Stimulated activated memory B cell treated with anti-CD40 and anti-IgM and Interleukin-4, amounts not matched to agents 10 μg/mL and 1 μg/mL and 100 μg/mL, for 72 hours (primary cell): ENCODE data around the gene PPP1R37.

Experiments
- ATAC-seq: fragments of 150-1000 bp; cut with Tn5 transposase; 2 replicates; pipeline ENCODE4 v1.10.0; 2021
- H3K27ac Mint-ChIP-seq: one replicate; pipeline ENCODE4 v1.8.0; 2022; ENCODE audit warnings: mild to moderate bottlenecking, mixed read lengths
- H3K27me3 Mint-ChIP-seq: one replicate; pipeline ENCODE4 v1.8.0; 2022; ENCODE audit warnings: mixed read lengths
- H3K36me3 Mint-ChIP-seq: one replicate; pipeline ENCODE4 v1.8.0; 2022; ENCODE audit warnings: mixed read lengths
- H3K4me1 Mint-ChIP-seq: one replicate; pipeline ENCODE4 v1.8.0; 2022; ENCODE audit warnings: mixed read lengths
- H3K4me3 Mint-ChIP-seq: one replicate; pipeline ENCODE4 v1.8.0; 2022; ENCODE audit warnings: mild to moderate bottlenecking, moderate library complexity, mixed read lengths
- H3K9me3 Mint-ChIP-seq: one replicate; pipeline ENCODE4 v1.8.0; 2022; ENCODE audit warnings: mixed read lengths

Gene PPP1R37

DNA sequence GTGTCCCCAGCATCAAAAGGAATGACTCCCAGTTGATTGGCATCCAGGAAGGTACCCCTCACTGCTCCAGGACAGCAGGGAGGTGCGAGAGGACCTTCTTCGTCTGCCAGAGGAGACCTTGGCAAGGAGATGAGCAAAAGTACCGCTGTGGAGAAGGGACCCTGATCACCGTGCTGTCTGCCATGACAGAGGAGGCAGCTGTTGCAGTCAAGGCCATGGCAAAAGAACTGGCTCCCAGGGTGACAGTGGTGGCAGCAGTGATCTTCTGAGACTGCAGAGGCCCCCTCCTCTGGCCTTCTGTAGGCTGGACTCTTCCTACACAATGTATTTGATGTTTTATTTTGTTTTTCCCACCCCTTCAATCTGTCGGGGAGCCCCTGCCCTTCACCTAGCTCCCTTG, 35.8 kb downstream of the PPP1R37 start:
- Mint-ChIP-seq H3K4me1 (peaks cover 40% of the 10 kb centered on the region), H3K27ac (no peak overlapping the region), H3K9me3 (no peaks in the 10 kb centered on the region), H3K4me3 (no peak overlapping the region), H3K36me3 (no peaks in the 10 kb centered on the region), H3K27me3 (no peaks in the 10 kb centered on the region)
- ATAC-seq, result no peak

DNA sequence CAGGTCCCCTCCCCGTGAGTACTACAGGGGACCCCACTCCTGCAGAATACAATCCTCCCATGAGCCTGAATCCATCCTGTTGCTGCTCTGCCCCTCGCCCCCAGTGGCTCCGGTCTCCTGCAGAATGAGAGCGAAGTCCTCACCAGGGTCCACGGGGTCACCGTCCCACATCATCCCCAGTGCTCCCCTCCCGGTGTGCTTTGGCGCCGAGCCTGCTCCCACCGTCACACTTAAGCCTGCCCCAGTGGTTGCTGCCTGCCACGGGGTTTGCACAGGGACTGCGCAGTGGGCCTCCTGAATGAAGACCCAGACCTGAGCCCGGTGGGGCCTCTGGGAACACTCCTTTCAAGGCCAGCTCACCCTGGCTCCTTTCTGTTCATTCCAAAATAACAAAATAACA, 37.3 kb downstream of the PPP1R37 start:
- no peaks in the 10 kb centered on the region for H3K27me3 Mint-ChIP-seq
- H3K27ac Mint-ChIP-seq, result no peak overlapping the region
- no peaks in the 10 kb centered on the region for H3K9me3 Mint-ChIP-seq

DNA sequence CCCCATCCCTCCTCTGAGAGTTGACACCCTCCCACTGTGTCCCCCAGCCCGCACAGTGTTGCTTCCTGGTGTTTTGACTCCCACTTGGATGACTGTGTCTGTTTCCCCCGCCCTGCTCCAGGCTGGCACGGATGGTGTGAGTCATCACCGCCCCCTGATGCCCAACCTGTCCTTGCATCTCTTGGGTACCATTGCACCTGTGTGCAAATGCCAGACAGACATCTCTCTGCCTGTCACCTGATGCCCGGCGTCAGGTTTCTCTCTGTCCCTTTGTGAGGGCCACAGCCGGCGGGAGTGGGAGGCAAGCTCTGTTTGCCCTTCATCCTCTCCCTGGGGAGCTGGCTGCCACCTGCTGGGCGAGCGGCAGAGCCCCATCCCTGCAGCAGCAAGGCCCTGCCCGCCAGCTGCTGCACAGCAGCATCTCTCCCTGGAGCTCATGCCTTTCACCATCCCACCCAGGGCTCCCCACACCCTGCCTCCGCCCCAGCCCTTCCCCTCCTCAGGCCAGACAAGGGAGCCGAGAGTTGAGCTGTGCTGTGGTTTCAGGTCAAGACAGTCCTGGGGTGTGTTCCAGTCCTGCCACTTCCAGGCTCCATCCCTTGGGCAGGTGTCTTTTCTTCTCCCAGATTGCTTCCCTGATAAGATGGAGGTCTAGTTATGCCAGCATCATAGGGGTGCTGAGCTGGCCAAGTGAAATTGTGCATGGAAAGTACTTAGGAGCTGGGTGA, 38.1 kb downstream of the PPP1R37 start:
- H3K27ac Mint-ChIP-seq, result peak overlapping the region; percentile 44
- H3K4me1 Mint-ChIP-seq, result peaks cover 39% of the 10 kb centered on the region
- peak; percentile 51 for ATAC-seq
- peaks cover 6% of the 10 kb centered on the region for H3K36me3 Mint-ChIP-seq
- H3K27me3 Mint-ChIP-seq, result no peaks in the 10 kb centered on the region
- H3K4me3 Mint-ChIP-seq, result no peak overlapping the region
- H3K9me3 Mint-ChIP-seq, result no peaks in the 10 kb centered on the region

More for the DNA sequence above, 37.3 kb downstream of the PPP1R37 start:
- ATAC-seq, result no peak
- peaks cover 42% of the 10 kb centered on the region for H3K4me1 Mint-ChIP-seq
- peaks cover 6% of the 10 kb centered on the region for H3K36me3 Mint-ChIP-seq
- H3K4me3 Mint-ChIP-seq, result no peak overlapping the region

DNA sequence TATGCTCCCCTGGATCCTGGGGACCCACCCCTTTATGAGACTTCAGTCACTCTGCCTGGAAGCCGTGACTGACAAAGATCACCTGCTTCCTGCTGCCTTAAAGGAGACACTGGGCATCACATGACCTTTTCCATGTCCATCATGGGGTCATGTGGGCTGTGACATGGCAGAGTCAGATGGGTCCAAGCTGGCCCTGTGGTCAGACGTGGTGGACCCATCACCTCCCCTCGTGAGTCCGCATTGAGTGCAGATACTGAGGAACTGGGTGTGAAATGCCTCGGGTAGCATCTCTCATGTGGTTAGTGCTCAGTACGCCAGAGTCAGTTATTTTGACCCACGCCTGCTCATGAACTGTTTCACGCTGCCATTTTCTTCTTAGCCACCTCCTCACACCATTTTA, 40.7 kb downstream of the PPP1R37 start:
- ATAC-seq, result no peak
- H3K27ac Mint-ChIP-seq, result peak overlapping the region; percentile 66
- no peaks in the 10 kb centered on the region for H3K9me3 Mint-ChIP-seq
- no peaks in the 10 kb centered on the region for H3K27me3 Mint-ChIP-seq
- peaks cover 11% of the 10 kb centered on the region for H3K36me3 Mint-ChIP-seq
- peaks cover 55% of the 10 kb centered on the region for H3K4me1 Mint-ChIP-seq
- no peak overlapping the region for H3K4me3 Mint-ChIP-seq

DNA sequence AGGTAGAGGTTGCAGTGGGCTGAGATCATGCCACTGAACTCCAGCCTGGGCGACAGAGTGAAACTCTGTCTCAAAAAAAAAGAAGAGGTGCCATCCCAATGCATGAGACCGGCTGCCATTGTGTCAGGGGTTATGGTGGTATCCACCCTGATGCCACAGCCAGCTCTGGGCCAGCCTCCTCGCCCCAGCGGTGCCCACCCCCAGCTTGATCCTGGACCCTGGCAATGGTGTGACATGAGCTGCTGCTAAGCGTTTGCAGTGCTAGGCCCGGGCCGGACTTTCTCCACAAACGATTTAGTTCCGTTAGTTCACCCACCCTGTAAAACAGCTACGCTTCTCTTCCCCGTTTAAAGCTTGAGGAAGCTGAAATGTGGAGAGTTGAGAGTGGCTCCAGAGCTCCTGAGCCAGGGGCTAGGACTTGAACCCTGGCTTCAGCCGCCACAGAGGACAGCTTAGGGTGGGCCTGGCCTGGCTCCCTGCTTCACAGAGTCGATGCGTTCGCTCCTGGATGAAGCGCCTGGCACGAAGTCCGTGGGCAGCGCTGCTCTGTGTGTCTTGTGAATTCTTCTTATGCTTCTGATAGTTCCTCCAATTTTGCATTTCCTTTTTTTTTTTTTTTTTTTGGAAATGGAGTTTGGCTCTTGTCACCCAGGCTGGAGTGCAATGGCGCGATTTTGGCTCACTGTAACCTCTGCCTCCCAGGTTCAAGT, 42.4 kb downstream of the PPP1R37 start:
- Mint-ChIP-seq H3K4me3 (no peak overlapping the region), H3K4me1 (peaks cover 55% of the 10 kb centered on the region), H3K9me3 (no peaks in the 10 kb centered on the region), H3K27ac (peak overlapping the region; percentile 84), H3K36me3 (peaks cover 12% of the 10 kb centered on the region), H3K27me3 (no peaks in the 10 kb centered on the region)
- no peak for ATAC-seq

DNA sequence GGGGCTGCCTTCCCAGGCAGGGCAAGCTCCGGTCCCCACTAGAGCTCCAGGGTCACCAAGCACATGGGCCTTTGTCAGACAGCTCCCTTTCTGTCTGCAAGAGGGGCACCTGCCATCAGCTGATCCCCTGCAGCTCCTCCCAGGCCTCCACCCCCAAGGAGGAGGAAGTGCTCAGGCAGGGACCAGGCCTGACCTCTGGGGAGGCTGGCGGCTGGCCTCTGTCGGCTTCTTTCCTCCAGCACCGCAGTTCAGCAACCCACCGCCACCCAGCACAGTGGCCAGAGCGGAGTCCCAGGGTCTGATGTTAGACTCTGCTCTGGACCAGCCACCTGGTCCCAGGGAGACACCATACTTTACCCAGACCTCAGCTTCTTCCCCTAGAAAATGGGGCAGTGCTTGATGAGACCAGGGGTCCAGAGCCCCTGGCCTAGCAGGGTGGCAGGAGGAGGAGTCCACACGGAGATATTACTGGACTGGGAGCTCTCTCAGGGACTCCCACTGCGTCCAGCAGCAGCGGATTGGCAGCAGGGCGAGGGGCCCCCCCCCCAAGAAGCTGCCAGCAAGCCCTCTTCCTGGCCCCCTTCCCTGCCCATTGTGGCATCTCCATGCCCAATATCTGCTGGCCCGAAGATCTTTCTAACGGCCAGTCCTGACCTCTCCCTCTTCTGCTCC, 43.7 kb downstream of the PPP1R37 start:
- no peaks in the 10 kb centered on the region for H3K27me3 Mint-ChIP-seq
- no peak for ATAC-seq
- peak overlapping the region; percentile 73 for H3K4me3 Mint-ChIP-seq
- H3K36me3 Mint-ChIP-seq, result peaks cover 25% of the 10 kb centered on the region
- H3K4me1 Mint-ChIP-seq, result peaks cover 46% of the 10 kb centered on the region
- H3K27ac Mint-ChIP-seq, result peak overlapping the region; percentile 84
- H3K9me3 Mint-ChIP-seq, result no peaks in the 10 kb centered on the region

DNA sequence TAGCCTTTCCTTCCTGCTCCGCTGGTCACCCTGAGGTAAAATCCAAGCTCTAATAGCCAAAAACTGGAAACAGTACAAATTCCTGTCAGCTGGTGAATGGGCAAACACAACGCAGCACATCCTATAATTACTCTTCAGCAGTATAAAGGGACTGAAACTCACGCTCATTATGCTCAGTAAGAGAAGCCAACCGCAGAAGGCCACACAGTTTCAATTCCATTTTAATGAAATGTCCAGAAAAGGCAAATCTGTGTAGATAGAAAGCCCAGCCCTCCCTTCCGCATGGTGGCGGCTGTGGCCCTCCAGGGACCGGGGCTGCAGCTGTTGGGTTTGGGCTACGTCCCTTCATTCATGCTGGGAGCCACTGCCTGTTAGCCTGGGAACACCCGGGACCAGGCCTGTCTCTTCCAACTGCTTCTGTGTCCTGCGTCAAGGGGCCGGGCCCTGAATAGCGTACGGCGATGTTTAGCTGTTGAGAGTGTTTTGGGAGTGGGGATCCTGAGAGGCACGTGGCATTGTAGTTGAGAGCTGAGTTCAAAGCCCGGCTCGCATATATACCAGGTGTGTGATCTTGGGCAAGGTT, 44.3 kb downstream of the PPP1R37 start:
- H3K27me3 Mint-ChIP-seq, result no peaks in the 10 kb centered on the region
- ATAC-seq, result peak; percentile 94
- H3K4me1 Mint-ChIP-seq, result peaks cover 46% of the 10 kb centered on the region
- no peaks in the 10 kb centered on the region for H3K9me3 Mint-ChIP-seq
- H3K4me3 Mint-ChIP-seq, result peak overlapping the region; percentile 73
- H3K27ac Mint-ChIP-seq, result peak overlapping the region; percentile 84
- peaks cover 27% of the 10 kb centered on the region for H3K36me3 Mint-ChIP-seq

DNA sequence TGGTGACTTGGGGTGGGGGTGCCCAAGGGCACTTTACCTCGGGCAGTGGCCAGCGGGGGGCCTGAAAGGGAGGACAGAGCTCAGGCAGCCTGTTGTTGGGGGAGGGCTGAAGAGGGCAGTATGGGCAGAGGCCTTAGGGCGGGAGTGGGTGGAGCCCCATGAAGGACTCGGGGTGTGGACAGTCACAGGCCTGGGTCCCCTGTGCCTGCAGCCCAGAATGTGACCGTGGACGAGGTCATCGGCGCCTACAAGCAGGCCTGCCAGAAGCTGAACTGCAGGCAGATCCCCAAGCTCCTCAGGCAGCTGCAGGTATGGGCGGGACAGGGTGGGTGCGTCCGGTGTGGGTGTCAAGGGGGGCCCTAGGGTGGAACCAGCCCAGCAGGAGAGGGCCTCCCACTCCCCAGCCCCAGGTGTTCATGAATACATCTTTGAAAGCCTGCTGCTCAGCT, 45.3 kb downstream of the PPP1R37 start:
- Mint-ChIP-seq H3K9me3 (no peaks in the 10 kb centered on the region), H3K4me3 (no peak overlapping the region), H3K27ac (no peak overlapping the region), H3K4me1 (peaks cover 54% of the 10 kb centered on the region), H3K36me3 (peaks cover 38% of the 10 kb centered on the region), H3K27me3 (no peaks in the 10 kb centered on the region)
- no peak for ATAC-seq

DNA sequence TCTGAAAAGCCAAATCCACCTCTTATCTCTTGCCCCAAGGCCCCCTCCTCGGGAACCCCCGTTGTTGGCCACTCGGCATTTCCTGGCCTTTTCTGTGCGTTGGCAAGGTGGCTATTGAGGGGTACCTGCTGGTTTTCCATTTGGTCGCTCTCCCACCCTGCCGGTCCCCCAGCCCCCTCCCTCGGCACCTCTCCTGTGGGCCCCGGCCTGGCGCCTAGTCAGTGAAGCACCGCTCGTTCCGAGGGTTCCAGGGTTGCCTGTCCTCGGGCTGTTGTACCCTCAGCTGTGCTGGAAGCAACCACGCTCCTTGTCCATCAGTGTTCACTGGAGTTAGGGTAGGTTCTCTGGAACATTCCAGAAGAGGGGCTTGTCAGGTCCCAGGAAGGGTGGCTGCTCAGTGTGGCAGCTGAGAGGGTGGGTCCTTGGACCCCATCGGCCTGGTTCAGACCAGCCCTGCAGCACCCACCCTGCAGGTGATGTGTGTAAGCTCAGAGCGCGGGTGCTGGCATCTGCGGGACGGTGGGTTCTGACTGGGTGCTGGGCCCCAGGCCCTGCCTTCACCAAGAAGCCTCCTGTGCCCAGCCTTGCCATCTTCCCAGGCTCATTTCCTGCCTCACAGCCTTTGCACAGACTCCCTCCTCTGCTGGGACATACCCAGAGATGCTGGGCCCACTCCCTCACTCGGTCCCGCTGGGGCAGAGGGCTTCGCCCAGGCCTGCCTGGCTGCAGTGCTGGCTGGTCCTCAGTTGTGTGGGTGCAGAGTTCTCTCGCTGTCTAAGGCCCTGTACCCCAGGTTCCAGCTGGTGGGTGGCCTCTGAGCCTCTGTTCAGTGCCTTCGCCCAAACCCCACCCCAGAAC, 46.5 kb downstream of the PPP1R37 start:
- Mint-ChIP-seq H3K27ac (no peak overlapping the region), H3K36me3 (peaks cover 37% of the 10 kb centered on the region), H3K4me3 (no peak overlapping the region), H3K4me1 (peaks cover 42% of the 10 kb centered on the region), H3K9me3 (no peaks in the 10 kb centered on the region), H3K27me3 (no peaks in the 10 kb centered on the region)
- ATAC-seq, result no peak

DNA sequence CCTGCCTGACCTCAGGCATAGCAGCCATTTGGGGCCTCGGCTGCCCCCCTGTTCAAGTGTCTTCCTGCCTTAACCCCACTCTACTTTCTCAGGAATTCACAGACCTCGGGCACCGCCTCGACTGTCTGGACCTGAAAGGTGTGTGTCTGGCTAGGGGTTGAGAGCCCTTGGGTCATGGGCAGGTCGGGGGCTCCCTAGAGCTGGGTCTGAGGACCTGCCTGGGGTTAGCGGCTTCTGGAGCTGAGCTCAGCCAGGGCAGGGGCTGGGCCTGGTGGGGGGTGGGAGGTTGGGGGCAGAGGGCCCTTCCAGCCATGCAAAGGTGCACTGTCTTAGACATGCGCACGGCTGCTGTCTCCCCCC, 47.1 kb downstream of the PPP1R37 start:
- ATAC-seq, result no peak
- H3K27me3 Mint-ChIP-seq, result no peaks in the 10 kb centered on the region
- no peaks in the 10 kb centered on the region for H3K9me3 Mint-ChIP-seq
- H3K4me3 Mint-ChIP-seq, result no peak overlapping the region
- H3K4me1 Mint-ChIP-seq, result peaks cover 38% of the 10 kb centered on the region
- no peak overlapping the region for H3K27ac Mint-ChIP-seq
- peaks cover 38% of the 10 kb centered on the region for H3K36me3 Mint-ChIP-seq

DNA sequence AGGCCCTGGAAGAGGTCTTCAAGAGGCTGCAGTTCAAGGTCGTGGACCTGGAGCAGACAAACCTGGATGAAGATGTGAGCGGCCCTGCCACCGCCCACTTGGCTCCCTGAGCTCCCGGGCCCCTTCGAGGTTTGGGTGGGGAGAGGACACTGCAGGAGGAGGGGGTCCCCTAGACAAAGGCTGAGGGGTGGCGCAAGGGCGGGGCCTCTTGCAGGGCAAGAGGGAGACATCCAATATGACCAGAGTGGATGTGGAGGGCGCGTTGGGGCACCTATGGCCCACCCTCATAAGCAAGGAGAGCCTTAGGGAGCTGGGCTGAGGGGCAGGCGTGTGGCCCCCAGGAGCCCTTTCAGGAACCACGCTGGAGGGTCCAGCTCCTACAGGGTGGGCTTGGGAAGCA, 47.6 kb downstream of the PPP1R37 start:
- Mint-ChIP-seq H3K4me1 (peaks cover 38% of the 10 kb centered on the region), H3K27ac (no peak overlapping the region), H3K36me3 (peaks cover 38% of the 10 kb centered on the region), H3K9me3 (no peaks in the 10 kb centered on the region), H3K4me3 (no peak overlapping the region), H3K27me3 (no peaks in the 10 kb centered on the region)
- ATAC-seq, result no peak

DNA sequence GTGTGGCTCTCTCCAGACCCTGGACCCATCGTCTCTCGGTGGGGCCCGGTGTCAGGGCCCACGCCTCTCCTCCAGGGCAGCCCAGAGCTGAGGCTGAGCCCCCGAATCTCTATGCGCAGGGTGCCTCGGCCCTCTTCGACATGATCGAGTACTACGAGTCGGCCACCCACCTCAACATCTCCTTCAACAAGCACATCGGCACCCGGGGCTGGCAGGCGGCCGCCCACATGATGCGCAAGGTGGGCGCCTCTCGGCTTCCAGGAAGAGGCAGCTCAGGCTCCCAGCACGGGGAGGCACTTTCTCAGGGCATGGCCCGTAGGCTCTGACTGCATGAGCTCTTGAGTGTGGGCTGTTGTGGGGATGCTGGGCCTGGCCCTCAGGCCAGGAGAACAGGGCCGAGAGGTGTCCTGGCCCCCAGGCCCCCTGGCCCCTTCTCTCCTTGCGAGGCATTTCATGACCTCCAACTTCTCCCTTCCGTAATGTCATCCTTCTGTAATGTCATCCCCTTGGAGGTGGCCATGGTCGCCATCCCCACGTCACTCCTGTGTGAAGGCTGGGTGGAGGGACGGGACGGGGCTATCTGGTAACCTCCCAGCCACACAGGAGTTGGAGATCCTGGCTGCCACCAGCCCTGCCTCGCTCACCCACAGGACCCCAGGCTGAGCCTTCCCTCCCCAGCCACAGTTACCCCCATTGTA, 48.4 kb downstream of the PPP1R37 start:
- H3K27ac Mint-ChIP-seq, result no peak overlapping the region
- ATAC-seq, result no peak
- H3K4me3 Mint-ChIP-seq, result no peak overlapping the region
- no peaks in the 10 kb centered on the region for H3K9me3 Mint-ChIP-seq
- peaks cover 38% of the 10 kb centered on the region for H3K36me3 Mint-ChIP-seq
- H3K27me3 Mint-ChIP-seq, result no peaks in the 10 kb centered on the region
- H3K4me1 Mint-ChIP-seq, result peaks cover 29% of the 10 kb centered on the region

DNA sequence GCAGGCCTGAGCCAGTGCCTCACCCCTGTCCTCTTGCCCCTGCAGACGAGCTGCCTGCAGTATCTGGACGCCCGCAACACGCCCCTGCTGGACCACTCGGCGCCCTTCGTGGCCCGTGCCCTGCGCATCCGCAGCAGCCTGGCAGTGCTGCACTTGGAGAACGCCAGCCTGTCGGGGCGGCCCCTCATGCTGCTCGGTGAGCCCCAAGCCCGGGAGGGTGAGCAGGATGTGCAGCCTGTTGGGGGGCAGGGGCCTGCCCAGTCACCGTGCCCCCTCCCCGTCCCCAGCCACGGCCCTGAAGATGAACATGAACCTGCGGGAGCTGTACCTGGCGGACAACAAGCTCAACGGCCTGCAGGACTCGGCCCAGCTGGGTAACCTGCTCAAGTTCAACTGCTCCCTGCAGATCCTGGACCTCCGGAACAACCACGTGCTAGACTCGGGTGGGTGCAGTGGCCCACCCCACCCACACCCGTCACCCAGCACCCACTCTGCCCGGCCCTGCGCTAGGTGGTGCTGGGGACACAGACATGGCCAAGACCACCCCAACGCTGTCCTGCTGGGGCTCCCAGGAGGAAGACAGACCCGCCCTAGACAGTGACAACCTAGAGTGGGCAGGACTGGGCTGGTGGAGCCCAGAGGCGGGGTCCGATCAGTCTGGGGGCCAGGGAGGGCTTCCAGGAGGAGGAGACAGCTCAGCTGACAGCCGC, 49.2 kb downstream of the PPP1R37 start:
- Mint-ChIP-seq H3K4me1 (peaks cover 21% of the 10 kb centered on the region), H3K27me3 (no peaks in the 10 kb centered on the region), H3K4me3 (no peak overlapping the region), H3K9me3 (no peaks in the 10 kb centered on the region), H3K36me3 (peaks cover 38% of the 10 kb centered on the region), H3K27ac (no peak overlapping the region)
- ATAC-seq, result no peak

DNA sequence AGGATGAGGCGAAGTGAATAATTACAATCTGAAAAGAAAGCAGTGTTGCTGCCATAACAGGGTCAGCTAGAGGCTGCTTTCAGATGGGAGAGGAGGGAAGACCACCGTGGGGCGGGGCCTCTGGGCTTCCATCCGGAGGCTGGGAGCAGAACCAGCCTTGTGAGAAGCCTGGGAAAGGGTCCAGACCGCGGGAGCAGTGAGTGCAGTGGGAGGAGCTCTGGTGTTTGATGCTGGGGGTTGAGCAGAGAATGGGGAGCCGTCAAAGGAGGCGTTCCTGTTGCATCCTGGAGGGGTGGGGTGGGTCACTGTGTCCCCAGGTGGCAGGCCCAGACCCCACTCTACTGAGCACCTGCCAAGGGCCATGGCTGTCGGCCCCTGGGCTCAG, 49.7 kb downstream of the PPP1R37 start:
- Mint-ChIP-seq H3K27me3 (no peaks in the 10 kb centered on the region), H3K36me3 (peaks cover 38% of the 10 kb centered on the region), H3K4me3 (no peak overlapping the region), H3K27ac (no peak overlapping the region), H3K9me3 (no peaks in the 10 kb centered on the region), H3K4me1 (peaks cover 16% of the 10 kb centered on the region)
- ATAC-seq, result no peak
